HepG2 (cell line): ENCODE results near the gene FAIM2.

Experiments used
- CTCF ChIP-seq: sonication (generic); formaldehyde crosslinking; IDR thresholded peaks from 2 replicates; pipeline ENCODE4 v1.5.0; 2020; ENCODE audit warnings: mild to moderate bottlenecking, missing genetic modification reagents, moderate library complexity
- NFIB ChIP-seq: sonication (generic); formaldehyde crosslinking; IDR thresholded peaks from 2 replicates; pipeline ENCODE4 v1.9.0; 2021; ENCODE audit warnings: missing genetic modification reagents, mild to moderate bottlenecking, borderline replicate concordance
- ZBTB39 ChIP-seq: sonication (generic); formaldehyde crosslinking; IDR thresholded peaks from 2 replicates; pipeline ENCODE4 v1.5.0; 2020; ENCODE audit warnings: missing genetic modification reagents
- ZNF546 ChIP-seq: sonication (generic); formaldehyde crosslinking; conservative IDR thresholded peaks from 2 replicates; pipeline ENCODE4 v1.8.1; 2023; ENCODE audit warnings: mild to moderate bottlenecking, missing genetic modification reagents

DNA sequence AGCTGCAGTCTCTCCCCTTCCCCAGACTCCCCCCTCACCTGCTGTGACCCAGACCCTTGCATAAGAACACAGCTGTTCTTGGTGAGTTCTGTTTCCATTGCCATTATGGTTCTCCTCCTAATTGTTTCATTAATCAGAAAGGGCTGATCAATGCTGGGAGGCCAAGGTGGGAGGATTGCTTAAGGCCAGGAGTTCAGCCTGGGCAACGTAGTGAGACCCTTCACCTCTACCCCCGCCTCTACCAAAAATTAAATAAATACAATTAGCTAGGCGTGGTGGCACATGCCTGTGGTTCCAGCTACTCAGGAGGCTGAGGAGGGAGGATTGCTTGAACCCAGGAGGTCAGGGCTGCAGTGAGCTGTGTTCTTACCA is 17.2 kb upstream of the FAIM2 start:
- TF ChIP-seq CTCF (CRISPR knock-in tag), result no peak
- TF ChIP-seq ZNF546 (CRISPR knock-in tag), result no peak
- TF ChIP-seq NFIB (CRISPR knock-in tag), result no peak
- no peak for TF ChIP-seq ZBTB39 (CRISPR knock-in tag)
